H1 (cell line): ENCODE data around the gene TRAP1. TPM values are rescaled to one million over a fixed set of nuclear protein-coding genes. Genes with fewer than 3 reads are reported as not detected.

Experiments
- CTCF ChIA-PET: fragments of 300-600 bp; sonication (Branson Sonifier 250); formaldehyde crosslinking; loops from one replicate; lab custom pipeline; 2021; ENCODE audit not compliant: partially characterized antibody; lab: Charles Lee
- POLR2A ChIA-PET: fragments of 300-600 bp; sonication (Branson Sonifier 250); formaldehyde crosslinking; loops from one replicate; lab custom pipeline; 2021; ENCODE audit warnings: inconsistent platforms; ENCODE audit not compliant: partially characterized antibody; lab: Charles Lee
- DNase-seq, 2 experiments: peaks; one replicate each; pipeline versions ENCODE4 v3.0.0 to v3.0.0-alpha.2; 2010 to 2022; ENCODE audit warnings: low spot score in 2 of 2, low read depth in 1 of 2, mixed read lengths in 1 of 2
- FAIRE-seq: peaks from 2 replicates; lab custom pipeline; 2011; peaks lifted over from hg19 to GRCh38; lab: Jason Lieb, UNC
- H2AFZ ChIP-seq: 2 replicates; pipeline ENCODE4 v1.8.1; 2012; ENCODE audit warnings: low read length, inconsistent platforms
- H2AK5ac ChIP-seq: 2 replicates; pipeline ENCODE4 v1.6.1; 2013; ENCODE audit warnings: low read depth, low read length
- H2BK120ac ChIP-seq: replicated peaks from 2 replicates; pipeline ENCODE3; 2013; ENCODE audit warnings: low read depth, low read length, inconsistent platforms
- H2BK12ac ChIP-seq: 2 replicates; pipeline ENCODE4 v1.6.1; 2013; ENCODE audit warnings: low read depth, low read length
- H2BK15ac ChIP-seq: 2 replicates; pipeline ENCODE4 v1.6.1; 2013; ENCODE audit warnings: low read length
- H2BK20ac ChIP-seq: 2 replicates; pipeline ENCODE4 v1.6.1; 2013; ENCODE audit warnings: low read length
- H2BK5ac ChIP-seq: 2 replicates; pipeline ENCODE4 v1.6.1; 2013; ENCODE audit warnings: low read depth, low read length
- H3K14ac ChIP-seq: 2 replicates; pipeline ENCODE4 v1.6.1; 2013; ENCODE audit warnings: inconsistent platforms; ENCODE audit not compliant: insufficient read length
- H3K18ac ChIP-seq: 2 replicates; pipeline ENCODE4 v1.6.1; 2013; ENCODE audit warnings: low read length; ENCODE audit errors: extremely low read depth
- H3K23ac ChIP-seq: 2 replicates; pipeline ENCODE4 v1.6.1; 2013; ENCODE audit warnings: inconsistent platforms; ENCODE audit not compliant: insufficient read length
- H3K23me2 ChIP-seq: 2 replicates; pipeline ENCODE4 v1.6.1; 2013; ENCODE audit warnings: low read depth, low read length
- H3K27ac ChIP-seq: 2 replicates; pipeline ENCODE4 v1.6.1; 2011; ENCODE audit warnings: low read depth, low read length, inconsistent platforms
- H3K27me3 ChIP-seq, 4 experiments: replicated peaks in 1 of 4; 1 replicate in 1 of 4; 2 replicates in 3 of 4; pipeline versions ENCODE4 v1.6.1 to v1.8.1; 2011 to 2013; ENCODE audit warnings: low read length in 3 of 4, mild to moderate bottlenecking in 3 of 4, inconsistent platforms in 2 of 4, mixed read lengths in 2 of 4, moderate library complexity in 1 of 4; ENCODE audit not compliant: control insufficient read depth in 3 of 4, insufficient read depth in 3 of 4; ENCODE audit errors: extremely low read depth in 1 of 4
- H3K36me3 ChIP-seq, 4 experiments: 2 replicates each; pipeline versions ENCODE4 v1.6.1 to v1.8.1; 2011 to 2013; ENCODE audit warnings: mild to moderate bottlenecking in 4 of 4, low read length in 3 of 4, moderate library complexity in 2 of 4, control low read depth in 1 of 4, inconsistent platforms in 1 of 4; ENCODE audit not compliant: insufficient read depth in 4 of 4, control insufficient read depth in 2 of 4
- H3K4ac ChIP-seq: replicated peaks from 2 replicates; pipeline ENCODE3; 2013; ENCODE audit warnings: low read length, low read depth, mixed read lengths, inconsistent platforms; ENCODE audit not compliant: insufficient read length
- H3K4me1 ChIP-seq, 4 experiments: replicated peaks in 1 of 4; 1 replicate in 1 of 4; 2 replicates in 3 of 4; pipeline versions ENCODE4 v1.6.1 to v1.8.1; 2011 to 2013; ENCODE audit warnings: low read length in 3 of 4, inconsistent platforms in 2 of 4, mixed read lengths in 1 of 4; ENCODE audit not compliant: insufficient read depth in 4 of 4, control insufficient read depth in 3 of 4
- H3K4me2 ChIP-seq, 2 experiments: 2 replicates each; pipeline versions ENCODE4 v1.6.1 to v1.8.1; 2011 to 2013; ENCODE audit warnings: low read depth in 2 of 2, low read length in 2 of 2, control low read depth in 1 of 2, inconsistent platforms in 1 of 2, mild to moderate bottlenecking in 1 of 2; ENCODE audit not compliant: insufficient read depth in 1 of 2
- H3K4me3 ChIP-seq, 4 experiments: fragments of 200-600, 300-600 bp in 1 of 4; sonication (generic), shearing (Covaris generic), sonication (Bioruptor Twin) in 1 of 4; 2 replicates each; pipeline versions ENCODE4 v1.5.1 to v1.8.1; 2011 to 2016; ENCODE audit warnings: low read length in 4 of 4, low read depth in 3 of 4, control low read depth in 2 of 4, inconsistent platforms in 2 of 4, mild to moderate bottlenecking in 2 of 4, mixed read lengths in 1 of 4, moderate library complexity in 1 of 4; ENCODE audit not compliant: insufficient read depth in 2 of 4; ENCODE audit errors: extremely low read depth in 1 of 4
- H3K56ac ChIP-seq: replicated peaks from 2 replicates; pipeline ENCODE3; 2013; ENCODE audit warnings: low read depth, mild to moderate bottlenecking, mixed read lengths, low read length, inconsistent platforms; ENCODE audit not compliant: insufficient read length
- H3K79me1 ChIP-seq: 2 replicates; pipeline ENCODE4 v1.6.1; 2013; ENCODE audit warnings: low read depth, low read length, control low read depth
- H3K79me2 ChIP-seq, 2 experiments: 2 replicates each; pipeline versions ENCODE4 v1.6.1 to v1.8.1; 2012 to 2013; ENCODE audit warnings: low read length in 2 of 2, mild to moderate bottlenecking in 2 of 2, inconsistent platforms in 1 of 2; ENCODE audit not compliant: insufficient read depth in 2 of 2, control insufficient read depth in 1 of 2
- H3K9ac ChIP-seq, 4 experiments: replicated peaks in 1 of 4; 1 replicate in 1 of 4; 2 replicates in 3 of 4; pipeline versions ENCODE4 v1.6.1 to v1.8.1; 2011 to 2013; ENCODE audit warnings: low read depth in 3 of 4, low read length in 3 of 4, control low read depth in 2 of 4, mild to moderate bottlenecking in 2 of 4, moderate library complexity in 2 of 4, inconsistent platforms in 1 of 4; ENCODE audit errors: extremely low read depth in 1 of 4
- H3K9me3 ChIP-seq, 2 experiments: 2 replicates each; pipeline versions ENCODE4 v1.6.1 to v1.8.1; 2012 to 2013; ENCODE audit warnings: mild to moderate bottlenecking in 2 of 2, moderate library complexity in 2 of 2, control low read depth in 1 of 2, inconsistent platforms in 1 of 2, low read depth in 1 of 2, low read length in 1 of 2, mixed read lengths in 1 of 2; ENCODE audit not compliant: insufficient read depth in 2 of 2
- H4K20me1 ChIP-seq, 2 experiments: replicated peaks in 1 of 2; 2 replicates each; pipeline versions ENCODE3 to v1.8.1; 2011 to 2013; ENCODE audit warnings: inconsistent platforms in 2 of 2, low read length in 2 of 2, mild to moderate bottlenecking in 1 of 2; ENCODE audit not compliant: insufficient read depth in 2 of 2, control insufficient read depth in 1 of 2
- H4K5ac ChIP-seq: 2 replicates; pipeline ENCODE4 v1.6.1; 2013; ENCODE audit warnings: low read length, low read depth, mixed read lengths, inconsistent platforms; ENCODE audit not compliant: insufficient read length
- H4K8ac ChIP-seq: 2 replicates; pipeline ENCODE4 v1.8.0; 2013; ENCODE audit warnings: mild to moderate bottlenecking, moderate library complexity, low read length, inconsistent platforms; ENCODE audit not compliant: insufficient read depth; ENCODE audit errors: extremely low read depth
- H4K91ac ChIP-seq: replicated peaks from 2 replicates; pipeline ENCODE3; 2013; ENCODE audit warnings: low read length, mixed read lengths, inconsistent platforms; ENCODE audit not compliant: insufficient read length
- CHD2 ChIP-seq: IDR thresholded peaks from 2 replicates; pipeline ENCODE4 v1.6.1; 2012; ENCODE audit warnings: low read length, improper control_type of control experiment
- EGR1 ChIP-seq: IDR thresholded peaks from 2 replicates; pipeline ENCODE4 v1.6.1; 2011; ENCODE audit warnings: low read depth, low read length, borderline replicate concordance
- GABPA ChIP-seq: IDR thresholded peaks from 2 replicates; pipeline ENCODE4 v1.6.1; 2011; ENCODE audit warnings: mild to moderate bottlenecking, low read length, moderate library complexity, borderline replicate concordance; ENCODE audit not compliant: insufficient read depth
- HDAC2 ChIP-seq, 2 experiments: fragments of 300-600 bp in 1 of 2; sonication (generic) in 1 of 2; IDR thresholded peaks; 2 replicates each; pipeline ENCODE4 v1.6.1; 2011 to 2012; ENCODE audit warnings: low read depth in 2 of 2, low read length in 2 of 2, mild to moderate bottlenecking in 2 of 2, moderate library complexity in 2 of 2, borderline replicate concordance in 1 of 2, inconsistent platforms in 1 of 2
- KDM1A ChIP-seq: fragments of 200-600, 300-600 bp; sonication (generic); IDR thresholded peaks from 2 replicates; pipeline ENCODE4 v1.7.1; 2016; ENCODE audit warnings: mild to moderate bottlenecking, low read length, borderline replicate concordance
- MAFK ChIP-seq: IDR thresholded peaks from 2 replicates; pipeline ENCODE4 v1.6.1; 2012; ENCODE audit warnings: low read depth, mild to moderate bottlenecking, improper control_type of control experiment, low read length
- POLR2A ChIP-seq, 2 experiments: IDR thresholded peaks; 1 replicate in 1 of 2; 2 replicates in 1 of 2; pipeline ENCODE4 v1.6.1; 2011; ENCODE audit warnings: low read depth in 2 of 2, low read length in 2 of 2, mild to moderate bottlenecking in 2 of 2; ENCODE audit errors: control extremely low read depth in 1 of 2
- RFX5 ChIP-seq: IDR thresholded peaks from 2 replicates; pipeline ENCODE4 v1.6.1; 2011; ENCODE audit warnings: low read depth, low read length, improper control_type of control experiment, borderline replicate concordance
- SIN3A ChIP-seq, 2 experiments: IDR thresholded peaks in 1 of 2; conservative IDR thresholded peaks in 1 of 2; 2 replicates each; pipeline ENCODE4 v1.6.1; 2011 to 2012; ENCODE audit warnings: low read length in 2 of 2, improper control_type of control experiment in 1 of 2, low read depth in 1 of 2, mild to moderate bottlenecking in 1 of 2
- SP2 ChIP-seq: IDR thresholded peaks from 2 replicates; pipeline ENCODE4 v1.6.1; 2012; ENCODE audit warnings: mild to moderate bottlenecking, low read length, inconsistent platforms
- SRF ChIP-seq: IDR thresholded peaks from 2 replicates; pipeline ENCODE4 v1.6.1; 2011; ENCODE audit warnings: mild to moderate bottlenecking, low read depth, low read length, moderate library complexity
- TAF7 ChIP-seq: optimal IDR thresholded peaks from 2 replicates; pipeline ENCODE3; 2011; ENCODE audit warnings: low read depth, mild to moderate bottlenecking, inconsistent platforms, low read length, moderate library complexity, borderline replicate concordance
- TEAD4 ChIP-seq: IDR thresholded peaks from 2 replicates; pipeline ENCODE4 v1.6.1; 2012; ENCODE audit warnings: low read depth, low read length, inconsistent platforms, mixed read lengths
- WGBS, 2 experiments: shearing (Covaris generic) in 1 of 2; methylation state at CpG; one replicate each; pipeline versions ENCODE4 v1.1.6 to v1.1.7; 2013 to 2015; ENCODE audit warnings: low lambda C conversion rate in 2 of 2, mixed read lengths in 2 of 2, inconsistent platforms in 1 of 2, low coverage in 1 of 2, missing lambda C conversion rate in 1 of 2; ENCODE audit not compliant: insufficient replicate concordance in 2 of 2, insufficient coverage in 1 of 2, insufficient read length in 1 of 2; ENCODE audit errors: extremely low coverage in 1 of 2, missing lambda C conversion rate in 1 of 2; 5-methylcytosine and 5-hydroxymethylcytosine counted together
- polyA plus RNA-seq, 7 experiments: library from polyadenylated mRNA; depleted of rRNA in 3 of 7; stranded (reverse) in 5 of 7; unstranded in 2 of 7; fragments of >200 nt in 5 of 7; fragments of 200-250 nt in 2 of 7; gene quantifications; 1 replicate in 5 of 7; 2 replicates in 1 of 7; 4 replicates in 1 of 7; pipeline versions ENCODE4 v1.2.1 to v1.2.3, GENCODE V29; 2011 to 2013; ENCODE audit warnings: missing spikeins in 2 of 7, mixed read lengths in 2 of 7
- total RNA-seq: library from RNA; stranded (reverse); fragmentation: NEBNext Ultra II Directional; extraction: Animal tissue kit (Norgen Biotek cat#: 25700); gene quantifications from 2 replicates; pipeline ENCODE4 v1.2.1, GENCODE V29; 2021
- TF ChIP-seq, protein P1 (sequence below): IDR thresholded peaks from 2 replicates; pipeline ENCODE4 v1.6.1; 2012; ENCODE audit warnings: inconsistent platforms

The TRAP1 gene
- total and polyA plus RNA-seq, 2 of the 8 experiments (the other 6 are each of a cell fraction or from before 2014, with no cell fraction given), result 215 to 283 TPM

DNA sequence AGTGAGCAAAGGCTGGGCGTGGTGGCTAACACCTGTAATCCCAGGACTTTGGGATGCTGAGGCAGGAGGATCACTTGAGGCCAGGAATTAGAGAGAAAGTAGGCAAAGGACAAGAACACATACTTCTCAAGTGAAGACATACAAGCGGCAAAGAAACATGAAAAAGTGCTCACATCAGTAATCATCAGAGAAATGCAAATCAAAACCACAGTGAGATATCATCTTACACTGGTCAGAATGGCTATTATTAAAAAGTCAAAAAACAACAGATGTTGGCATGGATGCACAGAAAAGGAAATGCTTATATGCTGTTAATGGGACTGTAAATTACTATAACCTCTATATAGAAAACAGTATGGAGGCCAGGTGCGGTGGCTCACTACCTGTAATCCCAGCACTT is 93.7 kb downstream of the TRAP1 start:
- H3K36me3 ChIP-seq, result no peaks in the 10 kb centered on the region
- no peak overlapping the region for H2BK20ac ChIP-seq
- peaks cover 0 to 2% of the 10 kb centered on the region in 2 experiments for H4K20me1 ChIP-seq
- WGBS, 2 experiments, result 89% methylated on average over 3 of the region's 3 CpGs; no CpG with 5 or more reads in 1 of the 2 experiments
- H3K14ac ChIP-seq, result no peak overlapping the region
- H2AFZ ChIP-seq, result no peak overlapping the region
- H3K4me3 ChIP-seq, result no peak overlapping the region
- H3K23ac ChIP-seq, result no peak overlapping the region
- POLR2A ChIA-PET, result interaction anchor here (0.6 kb wide), 1 partner anchor 335 kb away, joined by 3 read pairs; no protein-coding TSS in a partner anchor
- H3K27me3 ChIP-seq, result no peaks in the 10 kb centered on the region
- H3K56ac ChIP-seq, result no peak overlapping the region
- H2BK12ac ChIP-seq, result no peak overlapping the region
- no peak overlapping the region for H4K91ac ChIP-seq
- CTCF ChIA-PET, result no interaction called here
- H2BK120ac ChIP-seq, result no peak overlapping the region
- H2AK5ac ChIP-seq, result no peak overlapping the region
- no peak overlapping the region for H3K9ac ChIP-seq
- peaks cover 0 to 4% of the 10 kb centered on the region in 2 experiments; a peak in 1 of 4 replicates for H3K79me2 ChIP-seq
- no peak overlapping the region for H4K8ac ChIP-seq
- FAIRE-seq, result no peak
- H3K18ac ChIP-seq, result no peak overlapping the region
- no peak overlapping the region for H2BK5ac ChIP-seq
- DNase-seq, result no peak
- H3K9me3 ChIP-seq, result no peaks in the 10 kb centered on the region
- no peaks in the 10 kb centered on the region for H3K79me1 ChIP-seq
- H3K4ac ChIP-seq, result no peak overlapping the region
- no peak overlapping the region for H3K27ac ChIP-seq
- H2BK15ac ChIP-seq, result no peak overlapping the region
- peaks cover 0 to 3% (median 0%) of the 10 kb centered on the region in 4 experiments; a peak in 2 of 7 replicates for H3K4me1 ChIP-seq
- no peaks in the 10 kb centered on the region for H3K23me2 ChIP-seq
- H4K5ac ChIP-seq, result no peak overlapping the region
- H3K4me2 ChIP-seq, result no peak overlapping the region
- TF ChIP-seq TAF7 (no peak), SRF (no peak), SIN3A (conservative IDR thresholded peaks at IDR 0.05 in 1 of 2, IDR thresholded peaks at IDR 0.05 in 1 of 2; ENCODE audit: low read depth in 1 of 2, low read length in 2 of 2) (no peak), GABPA (no peak), MAFK (no peak), POLR2A (IDR thresholded peaks at IDR 0.05; ENCODE audit: control extremely low read depth in 1 of 2, low read depth in 2 of 2, low read length in 2 of 2) (no peak), RFX5 (no peak), TEAD4 (no peak), HDAC2 (IDR thresholded peaks at IDR 0.05; ENCODE audit: borderline replicate concordance in 1 of 2, low read depth in 2 of 2, low read length in 2 of 2) (no peak), SP2 (no peak), EGR1 (no peak), KDM1A (no peak), CHD2 (no peak)
- TF ChIP-seq, protein P1, sequence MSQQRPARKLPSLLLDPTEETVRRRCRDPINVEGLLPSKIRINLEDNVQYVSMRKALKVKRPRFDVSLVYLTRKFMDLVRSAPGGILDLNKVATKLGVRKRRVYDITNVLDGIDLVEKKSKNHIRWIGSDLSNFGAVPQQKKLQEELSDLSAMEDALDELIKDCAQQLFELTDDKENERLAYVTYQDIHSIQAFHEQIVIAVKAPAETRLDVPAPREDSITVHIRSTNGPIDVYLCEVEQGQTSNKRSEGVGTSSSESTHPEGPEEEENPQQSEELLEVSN, result no peak
